Endothelial cell of umbilical vein (primary cell): ENCODE data around the gene ZNF791. TPM values are rescaled to one million over a fixed set of nuclear protein-coding genes. Genes with fewer than 3 reads are reported as not detected.

Experiments used
- BruUV-seq: library from RNA; stranded (reverse); fragments of 400-500 nt; replicated peaks from 2 replicates; lab custom pipeline; 2021; lab: Mats Ljungman, UMichigan
- CTCF ChIA-PET: fragments of 300-600, 350-600 bp; sonication (Branson Sonifier 250); formaldehyde crosslinking; loops from one replicate; lab custom pipeline; 2021; ENCODE audit warnings: antibody characterized with exemption, inconsistent platforms; lab: Charles Lee
- POLR2A ChIA-PET: fragments of 300-600, 350-600 bp; sonication (Branson Sonifier 250); formaldehyde crosslinking; loops from one replicate; lab custom pipeline; 2021; ENCODE audit warnings: antibody characterized with exemption, inconsistent platforms; lab: Charles Lee
- DNase-seq: peaks from one replicate; pipeline ENCODE4 v3.0.0-alpha.2; 2011; ENCODE audit warnings: low read depth, low spot score
- FAIRE-seq: peaks from 2 replicates; lab custom pipeline; 2011; peaks lifted over from hg19 to GRCh38; lab: Jason Lieb, UNC
- H2AFZ ChIP-seq: 2 replicates; pipeline ENCODE4 v1.6.0; 2012; ENCODE audit warnings: low read depth, low read length, control low read depth, inconsistent platforms
- H3K27ac ChIP-seq: 2 replicates; pipeline ENCODE4 v1.5.1; 2011; ENCODE audit warnings: low read depth, mild to moderate bottlenecking, control low read depth, low read length, moderate library complexity; ENCODE audit not compliant: insufficient read depth
- H3K27me3 ChIP-seq, 2 experiments: 2 replicates each; pipeline versions ENCODE4 v1.6.0 to v1.6.1; 2011; ENCODE audit warnings: low read length in 2 of 2, mixed read lengths in 1 of 2; ENCODE audit not compliant: control insufficient read depth in 2 of 2, insufficient read depth in 2 of 2
- H3K36me3 ChIP-seq, 2 experiments: 2 replicates in 1 of 2; 3 replicates in 1 of 2; pipeline ENCODE4 v1.5.1; 2011; ENCODE audit warnings: low read length in 2 of 2, mild to moderate bottlenecking in 1 of 2, moderate library complexity in 1 of 2; ENCODE audit not compliant: control insufficient read depth in 2 of 2, insufficient read depth in 2 of 2; ENCODE audit errors: extremely low read depth in 1 of 2
- H3K4me1 ChIP-seq: 3 replicates; pipeline ENCODE4 v1.5.1; 2011; ENCODE audit warnings: mild to moderate bottlenecking, low read length; ENCODE audit not compliant: control insufficient read depth, insufficient read depth; ENCODE audit errors: extremely low read depth
- H3K4me2 ChIP-seq: 2 replicates; pipeline ENCODE4 v1.6.1; 2011; ENCODE audit warnings: low read length, control low read depth, mixed read lengths; ENCODE audit not compliant: insufficient read depth
- H3K4me3 ChIP-seq, 3 experiments: fragments of 200-600 bp in 1 of 3; sonication (generic), shearing (Covaris generic) in 1 of 3; replicated peaks in 1 of 3; 2 replicates each; pipeline ENCODE4 v1.5.1; 2011 to 2016; ENCODE audit warnings: control low read depth in 3 of 3, low read length in 3 of 3, mild to moderate bottlenecking in 2 of 3, inconsistent platforms in 1 of 3, low read depth in 1 of 3, moderate library complexity in 1 of 3; ENCODE audit not compliant: insufficient read depth in 1 of 3
- H3K79me2 ChIP-seq: 2 replicates; pipeline ENCODE4 v1.6.0; 2012; ENCODE audit warnings: low read length, inconsistent platforms; ENCODE audit not compliant: control insufficient read depth, insufficient read depth
- H3K9ac ChIP-seq: replicated peaks from 2 replicates; pipeline ENCODE3; 2011; ENCODE audit warnings: low read length, control low read depth; ENCODE audit not compliant: insufficient read depth; ENCODE audit errors: extremely low read depth
- H3K9me1 ChIP-seq: replicated peaks from 3 replicates; pipeline ENCODE4 v1.6.0; 2011; ENCODE audit warnings: mild to moderate bottlenecking, low read length; ENCODE audit not compliant: control insufficient read depth, insufficient read depth; ENCODE audit errors: extremely low read depth
- H3K9me3 ChIP-seq: replicated peaks from 2 replicates; pipeline ENCODE4 v1.5.1; 2012; ENCODE audit warnings: low read length, inconsistent platforms; ENCODE audit not compliant: control insufficient read depth, insufficient read depth
- H4K20me1 ChIP-seq: replicated peaks from 2 replicates; pipeline ENCODE3; 2011; ENCODE audit warnings: mild to moderate bottlenecking, low read length; ENCODE audit not compliant: control insufficient read depth, insufficient read depth; ENCODE audit errors: extremely low read depth
- CTCF ChIP-seq, 2 donors: IDR thresholded peaks; 1 replicate in 1 of 2; 2 replicates in 1 of 2; pipeline ENCODE4 v1.5.1; 2011; ENCODE audit warnings: low read length in 2 of 2, mild to moderate bottlenecking in 2 of 2, moderate library complexity in 2 of 2, control low read depth in 1 of 2, inconsistent platforms in 1 of 2, low read depth in 1 of 2; ENCODE audit not compliant: insufficient read depth in 1 of 2; ENCODE audit errors: extremely low read depth in 1 of 2
- MAX ChIP-seq: IDR thresholded peaks from 2 replicates; pipeline ENCODE4 v1.6.1; 2011; ENCODE audit not compliant: insufficient read depth, insufficient read length
- MYC ChIP-seq: IDR thresholded peaks from one replicate; pipeline ENCODE4 v1.6.1; 2011; ENCODE audit warnings: mild to moderate bottlenecking, low read depth, low read length
- POLR2A ChIP-seq: IDR thresholded peaks from 2 replicates; pipeline ENCODE4 v1.6.1; 2012; ENCODE audit warnings: low read depth, mild to moderate bottlenecking, control low read depth, low read length
- POLR2AphosphoS5 ChIP-seq: IDR thresholded peaks from 2 replicates; pipeline ENCODE4 v1.6.1; 2012; ENCODE audit warnings: low read depth, mild to moderate bottlenecking, control low read depth, low read length, moderate library complexity; ENCODE audit not compliant: insufficient read depth
- dilution Hi-C: fragments of 300-500 bp; cut with MboI; formaldehyde crosslinking; loops from one replicate; pipeline ENCODE4 v1.15.0; 2019; ENCODE audit warnings: low sequenced_read_pairs; ENCODE audit not compliant: extremely low pct_ligation_motif_present
- intact Hi-C: fragments of 100-400 bp; cut with micrococcal nuclease; formaldehyde crosslinking; loops from one replicate; pipeline ENCODE4 v1.10.0; 2022
- polyA plus RNA-seq, 4 experiments: library from polyadenylated mRNA; depleted of rRNA in 3 of 4; stranded (reverse) in 3 of 4; unstranded in 1 of 4; fragments of >200 nt; gene quantifications; 2 replicates each; pipeline versions ENCODE4 v1.2.1 to v1.2.3, GENCODE V29; 2011 to 2012; ENCODE audit warnings: missing spikeins in 1 of 4
- total RNA-seq: library from RNA; stranded (reverse); gene quantifications from 2 replicates; pipeline ENCODE4 v1.2.3, GENCODE V29; 2021

ZNF791 gene
- total and polyA plus RNA-seq, 2 donors (not counting 3 experiments of a cell fraction or from before 2014, with no cell fraction given) = 8.3 to 21.8 TPM

- TSS peak; percentile 80 for BruUV-seq
- H3K4me1 ChIP-seq = no peaks in the 10 kb centered on the region
- peak; percentile 94 for FAIRE-seq
- no peaks in the 10 kb centered on the region for H4K20me1 ChIP-seq
- ChIA-PET POLR2A (interaction anchor here (0.7 to 1.3 kb wide), 3 partner anchors 15 to 1840 kb away, joined by 4 to 8 read pairs (median 5); partner anchors contain the start of genes MAN2B1 and WDR83), CTCF (interaction anchor here (1.0 kb wide), 1 partner anchor 9 kb away, joined by 4 read pairs; no protein-coding TSS in a partner anchor)
- H3K9me1 ChIP-seq = no peaks in the 10 kb centered on the region
- intact Hi-C loops = loop anchor here (1.0 to 2.0 kb wide), 2 partner anchors 56 to 115 kb away; partner anchors contain the start of gene GET3
- TF ChIP-seq MAX (peak; percentile 77), MYC (no peak), POLR2AphosphoS5 (no peak), CTCF (IDR thresholded peaks at IDR 0.05; ENCODE audit: extremely low read depth in 1 of 2, insufficient read depth in 1 of 2, low read depth in 1 of 2, low read length in 2 of 2) (peak in 1 of 2 donors; percentile 18), POLR2A (peak; percentile 70)
- H3K27me3 ChIP-seq = no peaks in the 10 kb centered on the region
- H3K4me2 ChIP-seq = peak within 1 kb of the TSS; percentile 12
- H3K4me3 ChIP-seq = peak within 1 kb of the TSS; percentile 15 to 77 (median 54)
- no peaks in the 10 kb centered on the region for H3K9me3 ChIP-seq
- H2AFZ ChIP-seq = peak within 1 kb of the TSS; percentile 7
- DNase-seq = peak; percentile 95
- H3K36me3 ChIP-seq = peaks cover 0 to 18% of the 10 kb centered on the region in 2 experiments
- H3K79me2 ChIP-seq = peaks cover 9% of the 10 kb centered on the region
- peak within 1 kb of the TSS; percentile 89 for H3K9ac ChIP-seq
- peak within 1 kb of the TSS; percentile 80 for H3K27ac ChIP-seq
- dilution Hi-C loops = no loop called here
Observed at GRCh38 chr19:12681074-12681987, 70.6 kb downstream of the ZNF791 start, which contains the start of gene DHPS. Gene DHPS (minus strand): TSS chr19:12681880. CDS start chr19:12681766, 114 bp downstream.

Other genes starting within 250 kb of the ZNF791 start
- gene ZNF442, start 245.2 kb upstream of the ZNF791 start, total RNA-seq = 0.39 and 0.93 TPM in 2 replicates
- gene ZNF442, start 245.2 kb upstream of the ZNF791 start, polyA plus RNA-seq = 0.11 and 0.21 TPM in 2 replicates
- 2.7 and 3.0 TPM in 2 replicates for gene ZNF799, start 209.6 kb upstream of the ZNF791 start, total RNA-seq
- 0.64 and 1.0 TPM in 2 replicates for gene ZNF799, start 209.6 kb upstream of the ZNF791 start, polyA plus RNA-seq
- 3.2 and 3.4 TPM in 2 replicates for gene ZNF443, start 169.9 kb upstream of the ZNF791 start, total RNA-seq
- 0.48 and 0.65 TPM in 2 replicates for gene ZNF443, start 169.9 kb upstream of the ZNF791 start, polyA plus RNA-seq
- gene ZNF709, start 126.1 kb upstream of the ZNF791 start, total RNA-seq = 1.4 and 1.8 TPM in 2 replicates
- gene ZNF709, start 126.1 kb upstream of the ZNF791 start, polyA plus RNA-seq = 0.65 and 1.0 TPM in 2 replicates
- gene ZNF564, start 59.4 kb upstream of the ZNF791 start, total RNA-seq = 6.5 and 7.1 TPM in 2 replicates
- 1.0 and 1.5 TPM in 2 replicates for gene ZNF564, start 59.4 kb upstream of the ZNF791 start, polyA plus RNA-seq
- gene ZNF490, start 107 bp upstream of the ZNF791 start, total RNA-seq = 5.7 and 6.3 TPM in 2 replicates
- gene ZNF490, start 107 bp upstream of the ZNF791 start, polyA plus RNA-seq = 0.89 and 1.4 TPM in 2 replicates
- gene MAN2B1, start 55.8 kb downstream of the ZNF791 start, total RNA-seq = 73.0 and 76.8 TPM in 2 replicates
- gene MAN2B1, start 55.8 kb downstream of the ZNF791 start, polyA plus RNA-seq = 64.4 and 70.3 TPM in 2 replicates
- gene WDR83, start 55.9 kb downstream of the ZNF791 start, total RNA-seq = 10.9 and 11.8 TPM in 2 replicates
- 10.5 and 11.0 TPM in 2 replicates for gene WDR83, start 55.9 kb downstream of the ZNF791 start, polyA plus RNA-seq
- 68.4 and 77.4 TPM in 2 replicates for gene DHPS, start 71.0 kb downstream of the ZNF791 start, total RNA-seq
- gene DHPS, start 71.0 kb downstream of the ZNF791 start, polyA plus RNA-seq = 80.6 and 90.1 TPM in 2 replicates
- not detected in 2 replicates for gene GNG14, start 77.1 kb downstream of the ZNF791 start, total RNA-seq
- not detected in 2 replicates for gene GNG14, start 77.1 kb downstream of the ZNF791 start, polyA plus RNA-seq
- gene FBXW9, start 85.7 kb downstream of the ZNF791 start, total RNA-seq = 11.6 and 12.4 TPM in 2 replicates
- 19.3 and 26.4 TPM in 2 replicates for gene FBXW9, start 85.7 kb downstream of the ZNF791 start, polyA plus RNA-seq
- gene TNPO2, start 113.0 kb downstream of the ZNF791 start, total RNA-seq = 84.6 and 94.5 TPM in 2 replicates
- gene TNPO2, start 113.0 kb downstream of the ZNF791 start, polyA plus RNA-seq = 98.8 and 104 TPM in 2 replicates
- gene TRIR, start 123.8 kb downstream of the ZNF791 start, total RNA-seq = 208 and 213 TPM in 2 replicates
- 240 and 263 TPM in 2 replicates for gene TRIR, start 123.8 kb downstream of the ZNF791 start, polyA plus RNA-seq
- gene GET3, start 126.6 kb downstream of the ZNF791 start, total RNA-seq = 74.8 and 77.0 TPM in 2 replicates
- gene GET3, start 126.6 kb downstream of the ZNF791 start, polyA plus RNA-seq = 197 and 217 TPM in 2 replicates
- not detected in 2 replicates for gene BEST2, start 140.9 kb downstream of the ZNF791 start, total RNA-seq
- gene BEST2, start 140.9 kb downstream of the ZNF791 start, polyA plus RNA-seq = not detected in 2 replicates
- 17.3 and 20.0 TPM in 2 replicates for gene HOOK2, start 164.6 kb downstream of the ZNF791 start, total RNA-seq
- gene HOOK2, start 164.6 kb downstream of the ZNF791 start, polyA plus RNA-seq = 7.6 and 8.0 TPM in 2 replicates
- gene JUNB, start 180.6 kb downstream of the ZNF791 start, total RNA-seq = 22.8 and 31.6 TPM in 2 replicates
- 72.9 and 74.4 TPM in 2 replicates for gene JUNB, start 180.6 kb downstream of the ZNF791 start, polyA plus RNA-seq
- gene PRDX2, start 190.9 kb downstream of the ZNF791 start, total RNA-seq = 247 and 255 TPM in 2 replicates
- 490 and 492 TPM in 2 replicates for gene PRDX2, start 190.9 kb downstream of the ZNF791 start, polyA plus RNA-seq
- 13.2 and 15.9 TPM in 2 replicates for gene THSD8, start 191.1 kb downstream of the ZNF791 start, total RNA-seq
- 2.6 TPM in 1 of 2 replicates, not detected in the other for gene THSD8, start 191.1 kb downstream of the ZNF791 start, polyA plus RNA-seq
- gene RNASEH2A, start 195.7 kb downstream of the ZNF791 start, total RNA-seq = 25.6 and 28.5 TPM in 2 replicates
- gene RNASEH2A, start 195.7 kb downstream of the ZNF791 start, polyA plus RNA-seq = 36.7 and 45.4 TPM in 2 replicates
- gene RTBDN, start 223.7 kb downstream of the ZNF791 start, total RNA-seq = not detected in 2 replicates
- gene RTBDN, start 223.7 kb downstream of the ZNF791 start, polyA plus RNA-seq = not detected in 2 replicates
- 0.13 and 0.69 TPM in 2 replicates for gene MAST1, start 227.6 kb downstream of the ZNF791 start, total RNA-seq
- 0.16 and 0.46 TPM in 2 replicates for gene MAST1, start 227.6 kb downstream of the ZNF791 start, polyA plus RNA-seq